ENCODE measurements around the gene SLC7A5.

The SLC7A5 gene

GRCh38 chr16:87802670-87803069, 66.6 kb downstream of the SLC7A5 start:
- Histone ChIP-seq H3K36me3 (ENCODE audit: control insufficient read depth, insufficient read depth, low read length) (no peaks in the 10 kb centered on the region), H3K9me3 (ENCODE audit: control insufficient read depth, low read length) (no peaks in the 10 kb centered on the region), H3K4me3 (ENCODE audit: extremely low read depth, insufficient read depth, low read length, poor library complexity, severe bottlenecking) (no peak overlapping the region), H3K27ac (ENCODE audit: low read depth, low read length, severe bottlenecking) (no peak overlapping the region), H3K4me1 (ENCODE audit: control insufficient read depth, insufficient read depth, low read length, poor library complexity, severe bottlenecking) (peaks cover 15% of the 10 kb centered on the region)
- WGBS, 2 experiments (ENCODE audit: insufficient coverage in 2 of 2), result 84 to 97% methylated on average over 4 of the region's 8 CpGs

DNA sequence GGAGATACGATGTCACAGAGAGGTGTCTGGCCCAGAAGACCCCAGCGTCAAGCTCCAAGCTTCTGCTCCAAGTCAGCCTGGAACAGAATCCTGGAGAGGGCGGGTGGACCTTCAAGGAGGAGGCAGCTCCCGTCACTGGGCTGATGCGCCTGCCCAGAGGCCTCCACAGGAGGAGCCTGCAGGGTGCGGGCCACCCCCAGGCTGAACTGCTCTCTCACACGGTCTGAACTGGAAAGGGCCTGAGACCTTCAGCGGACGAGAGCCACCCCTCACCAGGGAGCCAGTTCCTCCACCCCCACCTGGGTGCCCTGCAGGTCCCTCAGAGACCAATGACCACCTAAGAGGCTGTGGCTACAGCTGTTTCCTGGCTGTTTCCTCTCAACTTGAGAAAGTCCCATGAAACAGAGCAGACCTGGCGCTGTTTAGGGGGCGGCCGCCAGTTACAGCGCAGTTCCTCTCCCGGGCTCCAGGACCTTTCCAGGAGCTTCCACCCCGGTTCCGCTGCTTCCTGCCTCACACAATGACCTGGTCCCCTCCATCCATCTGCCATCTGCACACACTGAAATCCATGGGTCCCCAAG, 67.5 kb downstream of the SLC7A5 start:
- H3K4me1 ChIP-seq (ENCODE audit: control insufficient read depth, insufficient read depth, low read length, poor library complexity, severe bottlenecking), result peaks cover 9% of the 10 kb centered on the region
- WGBS, 2 experiments (ENCODE audit: insufficient coverage in 2 of 2), result 88 to 91% methylated on average over 11 to 16 of the region's 16 CpGs
- H3K36me3 ChIP-seq (ENCODE audit: control insufficient read depth, insufficient read depth, low read length), result no peaks in the 10 kb centered on the region
- H3K27ac ChIP-seq (ENCODE audit: low read depth, low read length, severe bottlenecking), result no peak overlapping the region
- H3K9me3 ChIP-seq (ENCODE audit: control insufficient read depth, low read length), result no peaks in the 10 kb centered on the region
- no peak overlapping the region for H3K4me3 ChIP-seq (ENCODE audit: extremely low read depth, insufficient read depth, low read length, poor library complexity, severe bottlenecking)

DNA sequence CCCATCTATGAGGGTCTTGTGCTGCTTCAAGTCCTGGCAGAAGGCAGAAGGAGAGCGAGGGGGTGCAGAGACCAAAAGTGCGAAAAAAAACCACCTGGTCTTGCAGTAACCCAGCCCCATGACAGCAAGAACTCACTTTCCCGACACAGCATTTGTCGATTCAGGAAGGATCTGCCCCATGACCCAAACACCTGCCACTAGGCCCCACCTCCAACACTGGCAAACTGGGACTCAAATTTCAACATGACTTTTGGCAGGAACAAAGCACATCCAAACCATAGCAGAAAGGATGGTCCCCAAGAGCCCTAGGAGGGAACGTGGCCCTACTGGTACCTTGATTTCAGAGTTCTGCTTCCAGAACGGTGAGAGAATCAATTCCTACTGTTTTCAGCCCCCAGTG, 68.8 kb downstream of the SLC7A5 start:
- Histone ChIP-seq H3K9me3 (ENCODE audit: control insufficient read depth, low read length) (no peaks in the 10 kb centered on the region), H3K27ac (ENCODE audit: low read depth, low read length, severe bottlenecking) (no peak overlapping the region), H3K4me1 (ENCODE audit: control insufficient read depth, insufficient read depth, low read length, poor library complexity, severe bottlenecking) (no peaks in the 10 kb centered on the region), H3K4me3 (ENCODE audit: extremely low read depth, insufficient read depth, low read length, poor library complexity, severe bottlenecking) (no peak overlapping the region), H3K36me3 (ENCODE audit: control insufficient read depth, insufficient read depth, low read length) (no peaks in the 10 kb centered on the region)
- 88 to 94% methylated on average over 6 of the region's 6 CpGs for WGBS, 2 experiments (ENCODE audit: insufficient coverage in 2 of 2)

- no peaks in the 10 kb centered on the region for H3K4me1 ChIP-seq (ENCODE audit: control insufficient read depth, insufficient read depth, low read length, poor library complexity, severe bottlenecking)
- no peaks in the 10 kb centered on the region for H3K9me3 ChIP-seq (ENCODE audit: control insufficient read depth, low read length)
- H3K36me3 ChIP-seq (ENCODE audit: control insufficient read depth, insufficient read depth, low read length), result no peaks in the 10 kb centered on the region
- H3K27ac ChIP-seq (ENCODE audit: low read depth, low read length, severe bottlenecking), result no peak overlapping the region
- no peak overlapping the region for H3K4me3 ChIP-seq (ENCODE audit: extremely low read depth, insufficient read depth, low read length, poor library complexity, severe bottlenecking)
- WGBS, 2 experiments (ENCODE audit: insufficient coverage in 2 of 2), result 88% methylated on average over 12 of the region's 12 CpGs
Measured at GRCh38 chr16:87795336-87795735, 74.0 kb downstream of the SLC7A5 start.

GRCh38 chr16:87794485-87795078, 74.7 kb downstream of the SLC7A5 start:
- Histone ChIP-seq H3K27ac (ENCODE audit: low read depth, low read length, severe bottlenecking) (no peak overlapping the region), H3K4me1 (ENCODE audit: control insufficient read depth, insufficient read depth, low read length, poor library complexity, severe bottlenecking) (no peaks in the 10 kb centered on the region), H3K36me3 (ENCODE audit: control insufficient read depth, insufficient read depth, low read length) (no peaks in the 10 kb centered on the region), H3K9me3 (ENCODE audit: control insufficient read depth, low read length) (no peaks in the 10 kb centered on the region), H3K4me3 (ENCODE audit: extremely low read depth, insufficient read depth, low read length, poor library complexity, severe bottlenecking) (no peak overlapping the region)
- WGBS, 2 experiments (ENCODE audit: insufficient coverage in 2 of 2), result 95 to 97% methylated on average over 9 to 13 of the region's 14 CpGs

GRCh38 chr16:87792205-87792565, 77.1 kb downstream of the SLC7A5 start:
- Histone ChIP-seq H3K4me1 (ENCODE audit: control insufficient read depth, insufficient read depth, low read length, poor library complexity, severe bottlenecking) (no peaks in the 10 kb centered on the region), H3K36me3 (ENCODE audit: control insufficient read depth, insufficient read depth, low read length) (no peaks in the 10 kb centered on the region)
- WGBS, 2 experiments (ENCODE audit: insufficient coverage in 2 of 2), result 86 to 89% methylated on average over 7 of the region's 7 CpGs

DNA sequence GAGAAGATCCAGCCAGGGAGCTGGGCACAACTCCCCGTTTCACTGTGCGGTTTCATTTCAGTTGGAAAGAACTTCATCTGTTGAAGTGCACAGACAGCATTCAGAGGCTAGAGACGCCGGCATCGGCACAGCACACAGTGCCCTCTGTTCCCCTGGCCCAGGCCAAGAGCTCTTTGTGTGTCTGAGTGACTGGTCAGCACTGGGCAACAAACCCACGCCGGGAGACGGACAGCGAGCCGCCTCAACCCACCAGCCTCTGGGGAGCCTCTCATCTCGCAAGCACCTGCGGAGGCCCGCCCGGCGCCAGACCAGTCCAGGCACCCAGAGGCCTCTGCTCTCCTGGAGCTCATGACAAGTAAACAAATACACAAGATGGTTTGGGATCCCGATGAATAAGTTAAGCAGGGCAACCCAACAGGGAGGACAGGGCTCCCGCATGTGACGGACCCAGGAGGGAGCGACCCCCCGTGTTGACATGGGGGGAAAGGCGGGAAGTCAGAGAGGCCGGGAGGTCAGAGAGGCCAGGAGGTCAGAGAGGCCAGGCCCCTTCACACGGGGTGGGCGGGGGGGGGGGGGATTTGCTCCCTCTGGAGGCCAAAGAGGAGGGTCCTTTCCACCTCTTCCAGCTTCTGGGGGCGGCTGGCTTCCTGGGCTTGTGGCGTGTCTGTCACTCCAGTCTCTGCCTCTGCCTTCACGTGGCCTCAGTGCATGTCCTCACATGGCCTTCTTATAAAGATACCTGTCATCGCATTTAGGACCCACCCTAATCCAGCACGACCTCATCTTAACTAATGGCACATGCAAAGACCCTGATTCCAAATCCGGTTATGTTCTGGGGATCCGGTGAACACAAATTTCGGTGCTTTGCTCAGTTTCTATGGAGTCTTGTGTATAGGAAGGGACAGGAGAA, 77.8 kb downstream of the SLC7A5 start:
- 94% methylated on average over 24 to 25 of the region's 32 CpGs for WGBS, 2 experiments (ENCODE audit: insufficient coverage in 2 of 2)
- H3K4me3 ChIP-seq (ENCODE audit: extremely low read depth, insufficient read depth, low read length, poor library complexity, severe bottlenecking), result no peak overlapping the region
- H3K9me3 ChIP-seq (ENCODE audit: control insufficient read depth, low read length), result no peaks in the 10 kb centered on the region
- no peaks in the 10 kb centered on the region for H3K36me3 ChIP-seq (ENCODE audit: control insufficient read depth, insufficient read depth, low read length)
- no peaks in the 10 kb centered on the region for H3K4me1 ChIP-seq (ENCODE audit: control insufficient read depth, insufficient read depth, low read length, poor library complexity, severe bottlenecking)
- no peak overlapping the region for H3K27ac ChIP-seq (ENCODE audit: low read depth, low read length, severe bottlenecking)

More at GRCh38 chr16:87792205-87792565, 77.1 kb downstream of the SLC7A5 start:
- Histone ChIP-seq H3K9me3 (ENCODE audit: control insufficient read depth, low read length) (no peaks in the 10 kb centered on the region), H3K4me3 (ENCODE audit: extremely low read depth, insufficient read depth, low read length, poor library complexity, severe bottlenecking) (no peak overlapping the region), H3K27ac (ENCODE audit: low read depth, low read length, severe bottlenecking) (no peak overlapping the region)

GRCh38 chr16:87790292-87791100, 78.8 kb downstream of the SLC7A5 start:
- H3K27ac ChIP-seq (ENCODE audit: low read depth, low read length, severe bottlenecking), result no peak overlapping the region

GRCh38 chr16:87789437-87790291, 79.6 kb downstream of the SLC7A5 start:
- WGBS, 2 experiments (ENCODE audit: insufficient coverage in 2 of 2), result 92 to 97% methylated on average over 18 to 20 of the region's 20 CpGs
- Histone ChIP-seq H3K9me3 (ENCODE audit: control insufficient read depth, low read length) (no peaks in the 10 kb centered on the region), H3K27ac (ENCODE audit: low read depth, low read length, severe bottlenecking) (no peak overlapping the region), H3K36me3 (ENCODE audit: control insufficient read depth, insufficient read depth, low read length) (no peaks in the 10 kb centered on the region), H3K4me3 (ENCODE audit: extremely low read depth, insufficient read depth, low read length, poor library complexity, severe bottlenecking) (no peak overlapping the region), H3K4me1 (ENCODE audit: control insufficient read depth, insufficient read depth, low read length, poor library complexity, severe bottlenecking) (peaks cover 3% of the 10 kb centered on the region)

More at GRCh38 chr16:87790292-87791100, 78.8 kb downstream of the SLC7A5 start:
- WGBS, 2 experiments (ENCODE audit: insufficient coverage in 2 of 2), result 89 to 90% methylated on average over 13 to 15 of the region's 17 CpGs
- Histone ChIP-seq H3K4me3 (ENCODE audit: extremely low read depth, insufficient read depth, low read length, poor library complexity, severe bottlenecking) (no peak overlapping the region), H3K9me3 (ENCODE audit: control insufficient read depth, low read length) (no peaks in the 10 kb centered on the region), H3K4me1 (ENCODE audit: control insufficient read depth, insufficient read depth, low read length, poor library complexity, severe bottlenecking) (no peaks in the 10 kb centered on the region), H3K36me3 (ENCODE audit: control insufficient read depth, insufficient read depth, low read length) (no peaks in the 10 kb centered on the region)
